Keratinocyte (primary cell): ENCODE measurements around the gene NPVF. TPM values are rescaled to one million over a fixed set of nuclear protein-coding genes. Genes with fewer than 3 reads are reported as not detected.

Experiments
- DNase-seq: peaks from one replicate; pipeline ENCODE4 v3.0.0-alpha.2; 2011; ENCODE audit warnings: low read depth, missing footprints, low spot score
- FAIRE-seq: peaks from 2 replicates; lab custom pipeline; 2011; peaks lifted over from hg19 to GRCh38; lab: Jason Lieb, UNC
- H2AFZ ChIP-seq: 2 replicates; pipeline ENCODE4 v1.6.0; 2012; ENCODE audit warnings: low read length, control low read depth, inconsistent platforms; ENCODE audit not compliant: control insufficient read depth
- H3K27ac ChIP-seq: 2 replicates; pipeline ENCODE4 v1.5.1; 2011; ENCODE audit warnings: low read length; ENCODE audit not compliant: control insufficient read depth, insufficient read depth
- H3K27me3 ChIP-seq: 3 replicates; pipeline ENCODE4 v1.6.0; 2011; ENCODE audit warnings: low read length; ENCODE audit not compliant: control insufficient read depth, insufficient read depth; ENCODE audit errors: extremely low read depth
- H3K36me3 ChIP-seq, 2 experiments: 2 replicates in 1 of 2; 3 replicates in 1 of 2; pipeline ENCODE4 v1.5.1; 2011; ENCODE audit warnings: low read length in 2 of 2, mild to moderate bottlenecking in 1 of 2; ENCODE audit not compliant: control insufficient read depth in 2 of 2, insufficient read depth in 2 of 2; ENCODE audit errors: extremely low read depth in 1 of 2
- H3K4me1 ChIP-seq: 3 replicates; pipeline ENCODE4 v1.5.1; 2011; ENCODE audit warnings: low read length; ENCODE audit not compliant: control insufficient read depth, insufficient read depth; ENCODE audit errors: extremely low read depth
- H3K4me2 ChIP-seq: 3 replicates; pipeline ENCODE4 v1.6.0; 2011; ENCODE audit warnings: low read depth, low read length; ENCODE audit not compliant: control insufficient read depth, insufficient read depth; ENCODE audit errors: extremely low read depth
- H3K4me3 ChIP-seq, 3 experiments: fragments of 200-600 bp in 1 of 3; sonication (generic) in 1 of 3; 2 replicates in 2 of 3; 3 replicates in 1 of 3; pipeline ENCODE4 v1.5.1; 2011 to 2016; ENCODE audit warnings: low read length in 3 of 3, mild to moderate bottlenecking in 3 of 3, control low read depth in 2 of 3, inconsistent platforms in 1 of 3, low read depth in 1 of 3, mixed read lengths in 1 of 3, mixed run types in 1 of 3, moderate library complexity in 1 of 3; ENCODE audit not compliant: control insufficient read depth in 2 of 3, insufficient read depth in 2 of 3; ENCODE audit errors: extremely low read depth in 1 of 3
- H3K79me2 ChIP-seq: 2 replicates; pipeline ENCODE4 v1.6.0; 2012; ENCODE audit warnings: low read length; ENCODE audit not compliant: control insufficient read depth, insufficient read depth
- H3K9ac ChIP-seq: 3 replicates; pipeline ENCODE4 v1.6.0; 2011; ENCODE audit warnings: low read length; ENCODE audit not compliant: control insufficient read depth, insufficient read depth; ENCODE audit errors: extremely low read depth
- H3K9me1 ChIP-seq: 3 replicates; pipeline ENCODE4 v1.6.0; 2011; ENCODE audit warnings: low read length; ENCODE audit not compliant: control insufficient read depth, insufficient read depth; ENCODE audit errors: extremely low read depth
- H3K9me3 ChIP-seq: 2 replicates; pipeline ENCODE4 v1.5.1; 2012; ENCODE audit warnings: low read depth, low read length; ENCODE audit not compliant: control insufficient read depth
- H4K20me1 ChIP-seq: 3 replicates; pipeline ENCODE4 v1.6.0; 2011; ENCODE audit warnings: low read length; ENCODE audit not compliant: control insufficient read depth, insufficient read depth; ENCODE audit errors: extremely low read depth
- CTCF ChIP-seq, 3 experiments: IDR thresholded peaks in 1 of 3; conservative IDR thresholded peaks in 1 of 3; optimal IDR thresholded peaks in 1 of 3; 2 replicates in 2 of 3; 3 replicates in 1 of 3; pipeline versions ENCODE3 to v1.5.1; 2011; ENCODE audit warnings: low read length in 3 of 3, mild to moderate bottlenecking in 3 of 3, moderate library complexity in 2 of 3, control low read depth in 1 of 3, inconsistent platforms in 1 of 3; ENCODE audit not compliant: insufficient read depth in 2 of 3; ENCODE audit errors: extremely low read depth in 1 of 3
- EZH2 ChIP-seq: IDR thresholded peaks from one replicate; pipeline ENCODE4 v1.6.1; 2012; ENCODE audit warnings: inconsistent platforms, mild to moderate bottlenecking, low read length, moderate library complexity
- dilution Hi-C: fragments of 300-500 bp; cut with MboI; formaldehyde crosslinking; loops from one replicate; pipeline ENCODE4 v1.7.0; 2020; ENCODE audit warnings: low sequenced_read_pairs; ENCODE audit not compliant: extremely low pct_ligation_motif_present
- polyA plus RNA-seq, 5 experiments: library from polyadenylated mRNA; depleted of rRNA in 3 of 5; stranded (reverse) in 3 of 5; stranded (forward) in 1 of 5; unstranded in 1 of 5; fragments of >200 nt; gene quantifications; 1 replicate in 1 of 5; 2 replicates in 3 of 5; 3 replicates in 1 of 5; pipeline versions ENCODE4 v1.2.1 to v1.2.3, GENCODE V29; 2011 to 2012; ENCODE audit warnings: missing spikeins in 2 of 5, low read depth in 1 of 5, low replicate concordance in 1 of 5

NPVF gene
- polyA plus RNA-seq, 1 donor (not counting 4 experiments of a cell fraction or from before 2014, with no cell fraction given), result not detected

- H3K4me2 ChIP-seq, result no peak overlapping the region
- no peaks in the 10 kb centered on the region for H3K9me1 ChIP-seq
- FAIRE-seq (no peak), DNase-seq (no peak)
- H4K20me1 ChIP-seq, result no peaks in the 10 kb centered on the region
- no peaks in the 10 kb centered on the region for H3K9me3 ChIP-seq
- no peaks in the 10 kb centered on the region for H3K4me1 ChIP-seq
- TF ChIP-seq EZH2, result no peak
- TF ChIP-seq CTCF (optimal IDR thresholded peaks at IDR 0.05 in 1 of 3, IDR thresholded peaks at IDR 0.05 in 1 of 3, conservative IDR thresholded peaks at IDR 0.05 in 1 of 3; ENCODE audit: extremely low read depth in 1 of 3, insufficient read depth in 2 of 3, low read length in 3 of 3), result no peak
- dilution Hi-C loops, result no loop called here
- H3K27me3 ChIP-seq, result no peaks in the 10 kb centered on the region
- no peaks in the 10 kb centered on the region for H3K36me3 ChIP-seq
- H2AFZ ChIP-seq, result no peak overlapping the region
- no peak overlapping the region for H3K9ac ChIP-seq
- no peaks in the 10 kb centered on the region for H3K79me2 ChIP-seq
- no peak overlapping the region for H3K4me3 ChIP-seq
- H3K27ac ChIP-seq, result no peak overlapping the region
These were observed 19.6 kb downstream of the NPVF start for GRCh38 chr7:25208525-25209221.

DNA sequence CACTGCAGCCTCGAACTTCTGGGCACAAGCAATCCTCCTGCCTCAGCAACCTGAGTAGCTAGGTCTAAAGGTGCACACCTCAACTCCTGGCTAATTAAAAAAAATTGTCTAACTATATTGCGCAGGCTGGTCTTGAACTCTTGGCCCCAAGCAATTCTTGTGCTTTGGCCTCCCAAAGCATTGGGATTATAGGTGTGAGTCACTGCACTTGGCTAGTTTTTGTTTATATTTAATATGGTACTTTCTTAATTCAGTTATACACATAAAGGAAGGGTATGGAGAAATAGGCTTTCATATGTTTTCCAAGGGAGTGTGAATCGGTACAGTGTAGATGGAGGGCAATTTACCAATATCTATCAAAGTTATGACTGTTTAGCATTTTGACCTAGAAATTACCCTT lies 20.4 kb downstream of the NPVF start:
- Histone ChIP-seq H3K9me3 (no peaks in the 10 kb centered on the region), H3K9me1 (no peaks in the 10 kb centered on the region), H3K36me3 (no peaks in the 10 kb centered on the region), H3K4me1 (no peaks in the 10 kb centered on the region), H3K4me2 (no peak overlapping the region), H3K9ac (no peak overlapping the region), H4K20me1 (no peaks in the 10 kb centered on the region), H2AFZ (no peak overlapping the region), H3K27ac (no peak overlapping the region), H3K27me3 (no peaks in the 10 kb centered on the region), H3K79me2 (no peaks in the 10 kb centered on the region), H3K4me3 (no peak overlapping the region)
- no peak for DNase-seq
- TF ChIP-seq EZH2 (no peak), CTCF (optimal IDR thresholded peaks at IDR 0.05 in 1 of 3, IDR thresholded peaks at IDR 0.05 in 1 of 3, conservative IDR thresholded peaks at IDR 0.05 in 1 of 3; ENCODE audit: extremely low read depth in 1 of 3, insufficient read depth in 2 of 3, low read length in 3 of 3) (no peak)
- dilution Hi-C loops, result no loop called here
- FAIRE-seq, result no peak
